Measurements from ENCODE around the gene MTG2.
A peak's percentile ranks its signal among the peaks of the same experiment; 100 is the strongest.

MTG2 gene

GRCh38 chr20:62160876-62161275, 22.0 kb upstream of the MTG2 start:
- no peaks in the 10 kb centered on the region for H3K9me3 ChIP-seq
- H3K27me3 ChIP-seq = no peaks in the 10 kb centered on the region
- peaks cover 75% of the 10 kb centered on the region for H3K36me3 ChIP-seq
- H3K4me2 ChIP-seq = no peak overlapping the region
- TF ChIP-seq Cebpa-rat (IDR thresholded peaks at IDR 0.05) = no peak
- H3K4me3 ChIP-seq = no peak overlapping the region
- no peak overlapping the region for H3K27ac ChIP-seq
- peaks cover 56% of the 10 kb centered on the region for H4K20me1 ChIP-seq
- no peak overlapping the region for H3K9ac ChIP-seq
- H3K4me1 ChIP-seq = peaks cover 40% of the 10 kb centered on the region

- Histone ChIP-seq H3K27ac (no peak overlapping the region), H3K9me3 (no peaks in the 10 kb centered on the region), H3K4me3 (no peak overlapping the region), H3K36me3 (peaks cover 80% of the 10 kb centered on the region), H3K4me1 (peaks cover 35% of the 10 kb centered on the region), H3K4me2 (no peak overlapping the region), H3K27me3 (no peaks in the 10 kb centered on the region), H3K9ac (no peak overlapping the region), H4K20me1 (peaks cover 51% of the 10 kb centered on the region)
- TF ChIP-seq Cebpa-rat (IDR thresholded peaks at IDR 0.05) = no peak
These were observed 21.5 kb upstream of the MTG2 start for GRCh38 chr20:62161347-62161746.

- H3K4me2 ChIP-seq = no peak overlapping the region
- no peak overlapping the region for H3K4me3 ChIP-seq
- no peak overlapping the region for H3K27ac ChIP-seq
- H3K36me3 ChIP-seq = peaks cover 95% of the 10 kb centered on the region
- H3K27me3 ChIP-seq = no peaks in the 10 kb centered on the region
- H4K20me1 ChIP-seq = peaks cover 35% of the 10 kb centered on the region
- no peaks in the 10 kb centered on the region for H3K9me3 ChIP-seq
- H3K4me1 ChIP-seq = peaks cover 19% of the 10 kb centered on the region
- no peak overlapping the region for H3K9ac ChIP-seq
- TF ChIP-seq Cebpa-rat (IDR thresholded peaks at IDR 0.05) = no peak
These were observed 19.9 kb upstream of the MTG2 start for GRCh38 chr20:62162765-62163484.

- no peak for TF ChIP-seq Cebpa-rat (IDR thresholded peaks at IDR 0.05)
- no peak overlapping the region for H3K4me2 ChIP-seq
- H4K20me1 ChIP-seq = peaks cover 30% of the 10 kb centered on the region
- H3K4me3 ChIP-seq = no peak overlapping the region
- H3K9me3 ChIP-seq = no peaks in the 10 kb centered on the region
- H3K27me3 ChIP-seq = no peaks in the 10 kb centered on the region
- H3K27ac ChIP-seq = no peak overlapping the region
- H3K36me3 ChIP-seq = peaks cover 97% of the 10 kb centered on the region
- peaks cover 14% of the 10 kb centered on the region for H3K4me1 ChIP-seq
- H3K9ac ChIP-seq = no peak overlapping the region
These were observed 19.4 kb upstream of the MTG2 start for GRCh38 chr20:62163485-62163865.

- H3K4me1 ChIP-seq = peaks cover 7% of the 10 kb centered on the region
- peaks cover 97% of the 10 kb centered on the region for H3K36me3 ChIP-seq
- no peak overlapping the region for H3K9ac ChIP-seq
- no peaks in the 10 kb centered on the region for H3K27me3 ChIP-seq
- no peaks in the 10 kb centered on the region for H3K9me3 ChIP-seq
- peaks cover 23% of the 10 kb centered on the region for H4K20me1 ChIP-seq
- H3K4me3 ChIP-seq = no peak overlapping the region
- H3K27ac ChIP-seq = no peak overlapping the region
- no peak overlapping the region for H3K4me2 ChIP-seq
- TF ChIP-seq Cebpa-rat (IDR thresholded peaks at IDR 0.05) = no peak
These were observed 18.7 kb upstream of the MTG2 start for GRCh38 chr20:62163986-62164762.

- peaks cover 15% of the 10 kb centered on the region; the same call in 1 of the 2 replicates for H4K20me1 ChIP-seq
- H3K27ac ChIP-seq = no peak overlapping the region
- no peak overlapping the region for H3K9ac ChIP-seq
- no peak overlapping the region for H3K4me2 ChIP-seq
- peaks cover 98% of the 10 kb centered on the region for H3K36me3 ChIP-seq
- H3K9me3 ChIP-seq = no peaks in the 10 kb centered on the region
- no peak for TF ChIP-seq Cebpa-rat (IDR thresholded peaks at IDR 0.05)
- H3K4me3 ChIP-seq = no peak overlapping the region
- H3K4me1 ChIP-seq = no peaks in the 10 kb centered on the region
- no peaks in the 10 kb centered on the region for H3K27me3 ChIP-seq
These were observed 17.7 kb upstream of the MTG2 start for GRCh38 chr20:62164879-62165761.

GRCh38 chr20:62165762-62166399, 16.9 kb upstream of the MTG2 start:
- H3K4me2 ChIP-seq = no peak overlapping the region
- H3K36me3 ChIP-seq = peaks cover 98% of the 10 kb centered on the region
- H3K27me3 ChIP-seq = no peaks in the 10 kb centered on the region
- no peaks in the 10 kb centered on the region for H3K9me3 ChIP-seq
- no peak overlapping the region for H3K4me3 ChIP-seq
- H3K4me1 ChIP-seq = no peaks in the 10 kb centered on the region
- peaks cover 15% of the 10 kb centered on the region; the same call in 1 of the 2 replicates for H4K20me1 ChIP-seq
- H3K9ac ChIP-seq = no peak overlapping the region
- H3K27ac ChIP-seq = no peak overlapping the region
- TF ChIP-seq Cebpa-rat (IDR thresholded peaks at IDR 0.05) = peak; percentile 82

- peaks cover 96% of the 10 kb centered on the region for H3K36me3 ChIP-seq
- no peak for TF ChIP-seq Cebpa-rat (IDR thresholded peaks at IDR 0.05)
These were observed 15.4 kb upstream of the MTG2 start for GRCh38 chr20:62167474-62167873.

GRCh38 chr20:62168061-62168460, 14.8 kb upstream of the MTG2 start:
- Histone ChIP-seq H3K4me2 (no peak overlapping the region), H3K9ac (no peak overlapping the region), H4K20me1 (peaks cover 5% of the 10 kb centered on the region; the same call in 1 of the 2 replicates), H3K36me3 (peaks cover 95% of the 10 kb centered on the region), H3K4me3 (no peak overlapping the region), H3K4me1 (no peaks in the 10 kb centered on the region), H3K27me3 (no peaks in the 10 kb centered on the region), H3K9me3 (no peaks in the 10 kb centered on the region), H3K27ac (no peak overlapping the region)
- TF ChIP-seq Cebpa-rat (IDR thresholded peaks at IDR 0.05) = no peak

More at GRCh38 chr20:62167474-62167873, 15.4 kb upstream of the MTG2 start:
- no peaks in the 10 kb centered on the region for H3K27me3 ChIP-seq
- no peaks in the 10 kb centered on the region for H3K4me1 ChIP-seq
- H3K27ac ChIP-seq = no peak overlapping the region
- H3K9ac ChIP-seq = no peak overlapping the region
- no peaks in the 10 kb centered on the region for H3K9me3 ChIP-seq
- H3K4me3 ChIP-seq = no peak overlapping the region
- H3K4me2 ChIP-seq = no peak overlapping the region
- peaks cover 5% of the 10 kb centered on the region; the same call in 1 of the 2 replicates for H4K20me1 ChIP-seq

Data from BLaER1 (cell line).